PC-3 (cell line): Measurements from ENCODE around the gene RNU2-63P. TPM values are rescaled to one million over a fixed set of nuclear protein-coding genes. Genes with fewer than 3 reads are reported as not detected.

Source experiments
- ATAC-seq: fragments of 200-7000 bp; cut with Tn5 transposase; 2 replicates; pipeline ENCODE4 v1.9.1; 2020; ENCODE audit warnings: mild to moderate bottlenecking, moderate library complexity
- BruUV-seq: library from RNA; stranded (reverse); fragments of 400-500 nt; replicated peaks from 2 replicates; lab custom pipeline; 2021; lab: Mats Ljungman, UMichigan
- CTCF ChIA-PET: fragments of 300-600 bp; sonication (Branson Sonifier 250); formaldehyde crosslinking; loops from one replicate; lab custom pipeline; 2022; ENCODE audit warnings: antibody characterized with exemption; lab: Charles Lee
- POLR2A ChIA-PET: fragments of 300-600 bp; sonication (Branson Sonifier 250); formaldehyde crosslinking; loops from one replicate; lab custom pipeline; 2022; ENCODE audit warnings: antibody characterized with exemption; ENCODE audit not compliant: unreplicated experiment; lab: Charles Lee
- DNase-seq: peaks from one replicate; pipeline ENCODE4 v3.0.0-alpha.2; 2015
- H2AFZ ChIP-seq: fragments of 300-600 bp; sonication (generic); 2 replicates; pipeline ENCODE4 v1.6.0; 2016; ENCODE audit warnings: antibody characterized with exemption, low read length
- H3F3A ChIP-seq: fragments of 300-600 bp; sonication (generic); one replicate; pipeline ENCODE4 v1.6.0; 2017; ENCODE audit warnings: antibody characterized with exemption, low read length, control low read depth, mild to moderate bottlenecking; ENCODE audit not compliant: unreplicated experiment
- H3K27ac ChIP-seq: fragments of 300-600 bp; sonication (generic); 2 replicates; pipeline ENCODE4 v1.5.1; 2016; ENCODE audit warnings: mild to moderate bottlenecking, low read length
- H3K27me3 ChIP-seq: fragments of 300-600 bp; sonication (generic); 2 replicates; pipeline ENCODE4 v1.6.1; 2016; ENCODE audit warnings: low read length, mixed read lengths
- H3K36me3 ChIP-seq: fragments of 300-600 bp; sonication (generic); 2 replicates; pipeline ENCODE4 v1.6.1; 2016; ENCODE audit warnings: low read depth, mixed run types, low read length, mixed read lengths
- H3K4me1 ChIP-seq: fragments of 300-600 bp; sonication (generic); 2 replicates; pipeline ENCODE4 v1.5.1; 2016; ENCODE audit warnings: low read length; ENCODE audit not compliant: insufficient read depth
- H3K4me2 ChIP-seq: fragments of 300-600 bp; sonication (generic); 2 replicates; pipeline ENCODE4 v1.6.0; 2016; ENCODE audit warnings: low read length
- H3K4me3 ChIP-seq: fragments of 300-600 bp; sonication (generic); 2 replicates; pipeline ENCODE4 v1.5.1; 2016; ENCODE audit warnings: mild to moderate bottlenecking, low read length, mixed read lengths
- H3K79me2 ChIP-seq: fragments of 300-600 bp; sonication (generic); 2 replicates; pipeline ENCODE4 v1.6.1; 2017; ENCODE audit warnings: low read length, mixed read lengths
- H3K9ac ChIP-seq: fragments of 300-600 bp; sonication (generic); 2 replicates; pipeline ENCODE4 v1.6.0; 2016; ENCODE audit warnings: mild to moderate bottlenecking, low read length
- H3K9me2 ChIP-seq: fragments of 300-600 bp; sonication (generic); replicated peaks from 2 replicates; pipeline ENCODE4 v1.6.1; 2016; ENCODE audit warnings: mixed run types, low read length, mixed read lengths
- H3K9me3 ChIP-seq: fragments of 300-600 bp; sonication (generic); 2 replicates; pipeline ENCODE4 v1.6.1; 2016; ENCODE audit warnings: low read length, mixed read lengths
- H4K20me1 ChIP-seq: fragments of 300-600 bp; sonication (generic); 2 replicates; pipeline ENCODE4 v1.6.1; 2016; ENCODE audit warnings: low read length, mixed read lengths
- EZH2 ChIP-seq: fragments of 300-600 bp; sonication (generic); IDR thresholded peaks from one replicate; pipeline ENCODE4 v1.6.1; 2017; ENCODE audit warnings: antibody characterized with exemption, mild to moderate bottlenecking, low read length; ENCODE audit not compliant: unreplicated experiment
- EZH2phosphoT487 ChIP-seq: fragments of 300-600 bp; sonication (generic); IDR thresholded peaks from 2 replicates; pipeline ENCODE4 v1.6.1; 2018; ENCODE audit warnings: mild to moderate bottlenecking, antibody characterized with exemption, low read length, borderline replicate concordance
- intact Hi-C: fragments of 100-400 bp; cut with micrococcal nuclease; formaldehyde crosslinking; loops from 2 replicates; pipeline ENCODE4 v1.9.0; 2023
- total RNA-seq: library from RNA; depleted of rRNA; stranded (reverse); fragments of >200 nt; gene quantifications from 2 replicates; pipeline ENCODE4 v1.2.3, GENCODE V29; 2014
- TF ChIP-seq, protein P1 (sequence below): fragments of 300-600 bp; sonication (generic); conservative IDR thresholded peaks from 2 replicates; pipeline ENCODE4 v1.5.1; 2017; ENCODE audit warnings: antibody characterized with exemption, low read depth, mild to moderate bottlenecking, low read length

RNU2-63P gene
- total RNA-seq, 1 experiment from 2014 or later, result 122 TPM

- TF ChIP-seq, protein P1, sequence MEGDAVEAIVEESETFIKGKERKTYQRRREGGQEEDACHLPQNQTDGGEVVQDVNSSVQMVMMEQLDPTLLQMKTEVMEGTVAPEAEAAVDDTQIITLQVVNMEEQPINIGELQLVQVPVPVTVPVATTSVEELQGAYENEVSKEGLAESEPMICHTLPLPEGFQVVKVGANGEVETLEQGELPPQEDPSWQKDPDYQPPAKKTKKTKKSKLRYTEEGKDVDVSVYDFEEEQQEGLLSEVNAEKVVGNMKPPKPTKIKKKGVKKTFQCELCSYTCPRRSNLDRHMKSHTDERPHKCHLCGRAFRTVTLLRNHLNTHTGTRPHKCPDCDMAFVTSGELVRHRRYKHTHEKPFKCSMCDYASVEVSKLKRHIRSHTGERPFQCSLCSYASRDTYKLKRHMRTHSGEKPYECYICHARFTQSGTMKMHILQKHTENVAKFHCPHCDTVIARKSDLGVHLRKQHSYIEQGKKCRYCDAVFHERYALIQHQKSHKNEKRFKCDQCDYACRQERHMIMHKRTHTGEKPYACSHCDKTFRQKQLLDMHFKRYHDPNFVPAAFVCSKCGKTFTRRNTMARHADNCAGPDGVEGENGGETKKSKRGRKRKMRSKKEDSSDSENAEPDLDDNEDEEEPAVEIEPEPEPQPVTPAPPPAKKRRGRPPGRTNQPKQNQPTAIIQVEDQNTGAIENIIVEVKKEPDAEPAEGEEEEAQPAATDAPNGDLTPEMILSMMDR, result no peak
- intact Hi-C loops, result no loop called here
- CTCF ChIA-PET, result no interaction called here
- Histone ChIP-seq H4K20me1 (no peaks in the 10 kb centered on the region), H3K9me3 (no peaks in the 10 kb centered on the region), H2AFZ (no peak overlapping the region), H3K27me3 (no peaks in the 10 kb centered on the region), H3K27ac (no peak overlapping the region), H3K79me2 (no peaks in the 10 kb centered on the region), H3K4me1 (no peaks in the 10 kb centered on the region), H3F3A (no peaks in the 10 kb centered on the region), H3K9me2 (no peaks in the 10 kb centered on the region), H3K36me3 (no peaks in the 10 kb centered on the region), H3K4me3 (no peak overlapping the region), H3K4me2 (no peak overlapping the region), H3K9ac (no peak overlapping the region)
- POLR2A ChIA-PET, result no interaction called here
- ATAC-seq (no peak), DNase-seq (no peak)
- BruUV-seq, result no TSS peak
These were observed 9.4 kb downstream of the RNU2-63P start for GRCh38 chr2:88006912-88007439.

GRCh38 chr2:88005776-88006175 is 10.6 kb downstream of the RNU2-63P start:
- intact Hi-C loops, result no loop called here
- TF ChIP-seq, protein P1, result no peak
- TF ChIP-seq EZH2, result no peak
- no peak for TF ChIP-seq EZH2phosphoT487
- no TSS peak for BruUV-seq
- ChIA-PET POLR2A (no interaction called here), CTCF (no interaction called here)
- H3K27ac ChIP-seq, result no peak overlapping the region
- no peaks in the 10 kb centered on the region for H3K9me3 ChIP-seq
- H3K9ac ChIP-seq, result no peak overlapping the region
- no peak overlapping the region for H2AFZ ChIP-seq
- H3K9me2 ChIP-seq, result no peaks in the 10 kb centered on the region
- H3K27me3 ChIP-seq, result no peaks in the 10 kb centered on the region
- H3F3A ChIP-seq, result no peaks in the 10 kb centered on the region
- H4K20me1 ChIP-seq, result no peaks in the 10 kb centered on the region
- H3K4me3 ChIP-seq, result no peak overlapping the region
- no peaks in the 10 kb centered on the region for H3K79me2 ChIP-seq
- DNase-seq, result no peak
- H3K36me3 ChIP-seq, result no peaks in the 10 kb centered on the region
- H3K4me1 ChIP-seq, result no peaks in the 10 kb centered on the region
- ATAC-seq, result no peak
- no peak overlapping the region for H3K4me2 ChIP-seq

DNA sequence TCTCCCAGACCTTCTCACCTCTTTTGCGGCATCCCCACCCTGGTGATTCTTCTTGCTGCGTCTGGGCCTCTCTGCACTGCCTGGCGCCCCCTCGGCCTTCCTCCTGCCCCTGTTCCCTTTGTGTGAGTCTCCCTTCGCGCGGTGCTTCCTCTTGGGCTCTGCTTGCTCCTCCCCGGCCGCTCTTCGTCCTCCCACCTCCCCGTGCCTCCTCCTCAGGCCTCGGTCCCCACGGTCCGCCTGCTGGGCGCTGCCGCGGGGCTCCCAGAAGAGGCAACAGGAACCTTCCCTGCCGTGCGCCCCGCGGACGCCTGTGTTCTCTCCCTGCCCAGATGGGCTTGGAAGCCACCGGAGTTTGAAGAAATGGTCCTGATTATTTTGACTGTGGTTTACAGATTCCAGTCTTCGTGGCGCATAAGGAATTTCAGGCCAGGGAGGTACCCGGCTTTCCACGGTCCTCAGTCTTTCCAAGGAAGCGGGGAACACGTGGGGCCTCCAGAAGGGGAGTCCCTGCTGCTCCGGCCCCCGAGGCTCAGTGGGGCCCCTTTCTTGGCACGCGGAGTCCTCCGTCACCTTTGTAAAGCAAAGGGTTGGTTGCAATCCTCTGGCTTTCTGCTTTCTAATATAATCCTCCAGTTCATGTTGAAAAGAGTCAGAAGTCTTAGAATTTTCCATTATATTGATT is 13.1 kb downstream of the RNU2-63P start:
- no peaks in the 10 kb centered on the region for H3K9me2 ChIP-seq
- H3K4me2 ChIP-seq, result no peak overlapping the region
- no peak for ATAC-seq
- H3K27ac ChIP-seq, result no peak overlapping the region
- no peaks in the 10 kb centered on the region for H3K79me2 ChIP-seq
- H3K9ac ChIP-seq, result no peak overlapping the region
- CTCF ChIA-PET, result no interaction called here
- no peak overlapping the region for H2AFZ ChIP-seq
- no peaks in the 10 kb centered on the region for H3K36me3 ChIP-seq
- BruUV-seq, result no TSS peak
- POLR2A ChIA-PET, result no interaction called here
- H3K27me3 ChIP-seq, result no peaks in the 10 kb centered on the region
- no peak overlapping the region for H3K4me3 ChIP-seq
- TF ChIP-seq, protein P1, result no peak
- no peak for TF ChIP-seq EZH2
- no peak for TF ChIP-seq EZH2phosphoT487
- H4K20me1 ChIP-seq, result no peaks in the 10 kb centered on the region
- no peaks in the 10 kb centered on the region for H3F3A ChIP-seq
- intact Hi-C loops, result loop anchor here (5.0 kb wide), 1 partner anchor 59 kb away; no protein-coding TSS in a partner anchor
- H3K4me1 ChIP-seq, result no peaks in the 10 kb centered on the region
- H3K9me3 ChIP-seq, result no peaks in the 10 kb centered on the region
- no peak for DNase-seq
